ENCODE measurements around the gene RILPL1.
"Not testable (repeated sequence)": the region's sequence is repeated elsewhere in the genome, so short reads cannot be mapped to it uniquely, and the experiment has no call there.

- not testable (repeated sequence) for TF ChIP-seq CTCF (IDR thresholded peaks at IDR 0.05); ZFX (IDR thresholded peaks at IDR 0.05; ENCODE audit: borderline replicate concordance)
These were observed 25.0 kb upstream of the RILPL1 start for GRCh38 chr12:123558487-123558886.
